HCT116 (cell line): Measurements from ENCODE around the gene RAPGEF2. TPM values are rescaled to one million over a fixed set of nuclear protein-coding genes. Genes with fewer than 3 reads are reported as not detected.

ENCODE experiments used
- ATAC-seq: fragments of 200-7000 bp; cut with Tn5 transposase; 2 replicates; pipeline ENCODE4 v1.9.1; 2020; ENCODE audit warnings: mild to moderate bottlenecking, moderate library complexity
- BruUV-seq: library from RNA; stranded (reverse); fragments of 400-500 nt; replicated peaks from 2 replicates; lab custom pipeline; 2021; lab: Mats Ljungman, UMichigan
- CTCF ChIA-PET: fragments of 300-600 bp; sonication (Branson Sonifier 250); formaldehyde crosslinking; loops from one replicate; lab custom pipeline; 2021; ENCODE audit warnings: antibody characterized with exemption; lab: Charles Lee
- POLR2A ChIA-PET: fragments of 300-600, 350-600 bp; sonication (Branson Sonifier 250); formaldehyde crosslinking; loops from one replicate; lab custom pipeline; 2021; ENCODE audit warnings: antibody characterized with exemption; lab: Charles Lee
- RAD21 ChIA-PET, 2 experiments: fragments of 300-600 bp; sonication (Branson Sonifier 250); formaldehyde crosslinking; loops; one replicate each; lab custom pipeline; 2023; ENCODE audit warnings: low total read pairs in 2 of 2; ENCODE audit not compliant: uncharacterized antibody in 2 of 2, unreplicated experiment in 2 of 2, low non-redundant PET in 1 of 2; lab: Charles Lee
- DNase-seq: peaks from one replicate; pipeline ENCODE4 v3.0.0-alpha.2; 2010; ENCODE audit warnings: low read depth, low spot score
- H2AFZ ChIP-seq: fragments of 200-600 bp; shearing (Covaris generic), sonication (generic); 2 replicates; pipeline ENCODE4 v1.6.1; 2017; ENCODE audit warnings: low read depth, mixed run types, mixed read lengths, antibody characterized with exemption, low read length; ENCODE audit not compliant: poor library complexity, severe bottlenecking
- H3K27ac ChIP-seq: 2 replicates; pipeline ENCODE4 v1.5.1; 2012; ENCODE audit warnings: low read depth, low read length
- H3K27me3 ChIP-seq: fragments of 200-600 bp; sonication (generic); 2 replicates; pipeline ENCODE4 v1.6.1; 2016; ENCODE audit warnings: mixed run types, low read length, mixed read lengths; ENCODE audit not compliant: insufficient read depth
- H3K36me3 ChIP-seq, 2 experiments: fragments of 200-500 bp in 1 of 2; fragments of 200-600 bp in 1 of 2; sonication (Bioruptor generic) in 1 of 2; sonication (generic) in 1 of 2; 2 replicates each; pipeline versions ENCODE4 v1.5.1 to v1.6.1; 2014 to 2016; ENCODE audit warnings: low read length in 2 of 2, inconsistent platforms in 1 of 2, mixed read lengths in 1 of 2, mixed run types in 1 of 2; ENCODE audit not compliant: insufficient read depth in 2 of 2, control insufficient read depth in 1 of 2
- H3K4me1 ChIP-seq, 2 experiments: fragments of 200-600 bp in 1 of 2; sonication (generic) in 1 of 2; 2 replicates each; pipeline versions ENCODE4 v1.5.1 to v1.6.1; 2012 to 2017; ENCODE audit warnings: low read length in 2 of 2, inconsistent platforms in 1 of 2, mild to moderate bottlenecking in 1 of 2, mixed read lengths in 1 of 2, mixed run types in 1 of 2, moderate library complexity in 1 of 2; ENCODE audit not compliant: insufficient read depth in 2 of 2, control insufficient read depth in 1 of 2
- H3K4me2 ChIP-seq: fragments of 200-600 bp; sonication (generic); 2 replicates; pipeline ENCODE4 v1.6.1; 2017; ENCODE audit warnings: mixed run types, low read length, mixed read lengths
- H3K4me3 ChIP-seq, 2 experiments: fragments of 200-600 bp in 1 of 2; sonication (generic) in 1 of 2; replicated peaks in 1 of 2; 2 replicates each; pipeline ENCODE4 v1.5.1; 2011 to 2016; ENCODE audit warnings: low read length in 2 of 2, control low read depth in 1 of 2, low read depth in 1 of 2, mild to moderate bottlenecking in 1 of 2, mixed read lengths in 1 of 2, mixed run types in 1 of 2
- H3K79me2 ChIP-seq: fragments of 200-600 bp; sonication (generic); 2 replicates; pipeline ENCODE4 v1.6.1; 2017; ENCODE audit warnings: mild to moderate bottlenecking, mixed run types, low read length, moderate library complexity, mixed read lengths; ENCODE audit not compliant: insufficient read depth
- H3K9ac ChIP-seq: fragments of 200-600 bp; sonication (generic); 2 replicates; pipeline ENCODE4 v1.6.1; 2016; ENCODE audit warnings: low read length, mixed read lengths
- H3K9me2 ChIP-seq: fragments of 200-600 bp; sonication (generic), shearing (Covaris generic); 2 replicates; pipeline ENCODE4 v1.6.1; 2017; ENCODE audit warnings: mixed run types, mild to moderate bottlenecking, moderate library complexity; ENCODE audit not compliant: insufficient read depth
- H3K9me3 ChIP-seq, 2 experiments: fragments of 200-500 bp in 1 of 2; fragments of 200-600 bp in 1 of 2; sonication (Bioruptor generic) in 1 of 2; sonication (generic) in 1 of 2; 2 replicates each; pipeline ENCODE4 v1.6.1; 2014 to 2017; ENCODE audit warnings: low read length in 2 of 2, mixed read lengths in 2 of 2, inconsistent platforms in 1 of 2, low read depth in 1 of 2, mild to moderate bottlenecking in 1 of 2, mixed run types in 1 of 2, moderate library complexity in 1 of 2; ENCODE audit not compliant: control insufficient read depth in 1 of 2, insufficient read depth in 1 of 2
- H4K20me1 ChIP-seq: fragments of 200-600 bp; sonication (generic), shearing (Covaris generic); 2 replicates; pipeline ENCODE4 v1.6.1; 2017; ENCODE audit warnings: mixed run types, mild to moderate bottlenecking, moderate library complexity; ENCODE audit not compliant: insufficient read depth
- CBX3 ChIP-seq: IDR thresholded peaks from 2 replicates; pipeline ENCODE4 v1.6.1; 2012; ENCODE audit warnings: low read depth
- CEBPB ChIP-seq: IDR thresholded peaks from 2 replicates; pipeline ENCODE4 v1.6.1; 2012; ENCODE audit warnings: low read depth
- CTCF ChIP-seq, 3 experiments: fragments of 200-600 bp in 1 of 3; sonication (generic) in 1 of 3; IDR thresholded peaks in 2 of 3; conservative IDR thresholded peaks in 1 of 3; 2 replicates each; pipeline ENCODE4 v1.5.1; 2012 to 2017; ENCODE audit warnings: low read depth in 2 of 3, low read length in 2 of 3, antibody characterized with exemption in 1 of 3, borderline replicate concordance in 1 of 3, control low read depth in 1 of 3, mild to moderate bottlenecking in 1 of 3, mixed read lengths in 1 of 3, mixed run types in 1 of 3, moderate library complexity in 1 of 3; ENCODE audit not compliant: insufficient read depth in 1 of 3
- EZH2 ChIP-seq: fragments of 200-600 bp; sonication (generic); IDR thresholded peaks from 2 replicates; pipeline ENCODE4 v1.6.1; 2017; ENCODE audit warnings: antibody characterized with exemption, mixed run types
- EZH2phosphoT487 ChIP-seq: fragments of 200-600 bp; IDR thresholded peaks from 2 replicates; pipeline ENCODE4 v1.6.1; 2018; ENCODE audit warnings: antibody characterized with exemption, borderline replicate concordance
- FOSL1 ChIP-seq: IDR thresholded peaks from 2 replicates; pipeline ENCODE4 v1.6.1; 2012; ENCODE audit warnings: low read depth
- JUND ChIP-seq: IDR thresholded peaks from 2 replicates; pipeline ENCODE4 v1.6.1; 2012
- POLR2AphosphoS5 ChIP-seq: IDR thresholded peaks from 2 replicates; pipeline ENCODE4 v1.6.1; 2011; ENCODE audit warnings: mild to moderate bottlenecking, low read depth, low read length, moderate library complexity
- REST ChIP-seq: IDR thresholded peaks from 2 replicates; pipeline ENCODE4 v1.6.1; 2012; ENCODE audit warnings: low read depth
- SIN3A ChIP-seq: IDR thresholded peaks from 2 replicates; pipeline ENCODE4 v1.6.1; 2012; ENCODE audit warnings: low read depth
- TCF7L2 ChIP-seq: IDR thresholded peaks from 2 replicates; pipeline ENCODE4 v1.7.0; 2011; ENCODE audit warnings: borderline replicate concordance, inconsistent platforms; ENCODE audit not compliant: insufficient read depth, insufficient read length; ENCODE audit errors: extremely low read depth
- ZBTB33 ChIP-seq: IDR thresholded peaks from 2 replicates; pipeline ENCODE4 v1.6.1; 2011; ENCODE audit warnings: mild to moderate bottlenecking, low read length, moderate library complexity; ENCODE audit not compliant: insufficient replicate concordance; ENCODE audit errors: extremely low read depth
- ZFX ChIP-seq: fragments of 450-650 bp; IDR thresholded peaks from 2 replicates; pipeline ENCODE4 v1.6.1; 2017
- intact Hi-C: fragments of 100-400 bp; cut with micrococcal nuclease; formaldehyde crosslinking; loops from 2 replicates; pipeline ENCODE4 v1.10.0; 2022
- total RNA-seq: library from RNA; stranded (reverse); gene quantifications from one replicate; pipeline ENCODE4 v1.2.1, GENCODE V29; 2021; ENCODE audit not compliant: unreplicated experiment
- TF ChIP-seq, protein P1 (sequence below): IDR thresholded peaks from 2 replicates; pipeline ENCODE4 v1.6.1; 2012

RAPGEF2 gene
- total RNA-seq, 1 experiment from 2014 or later = 21.2 TPM

GRCh38 chr4:159326480-159326879 is 223.6 kb downstream of the RAPGEF2 start:
- Histone ChIP-seq H3K9me2 (no peaks in the 10 kb centered on the region), H3K36me3 (no peaks in the 10 kb centered on the region), H3K9ac (no peak overlapping the region), H3K4me3 (no peak overlapping the region), H3K4me1 (no peaks in the 10 kb centered on the region), H3K4me2 (no peak overlapping the region), H3K27ac (no peak overlapping the region), H2AFZ (no peak overlapping the region), H3K27me3 (no peaks in the 10 kb centered on the region), H3K9me3 (no peaks in the 10 kb centered on the region), H4K20me1 (no peaks in the 10 kb centered on the region), H3K79me2 (no peaks in the 10 kb centered on the region)
- intact Hi-C loops = no loop called here
- no TSS peak for BruUV-seq
- TF ChIP-seq REST (no peak), TCF7L2 (no peak), CBX3 (no peak), CTCF (IDR thresholded peaks at IDR 0.05 in 2 of 3, conservative IDR thresholded peaks at IDR 0.05 in 1 of 3; ENCODE audit: borderline replicate concordance in 1 of 3, insufficient read depth in 1 of 3, low read depth in 2 of 3, low read length in 2 of 3) (no peak), EZH2phosphoT487 (no peak), FOSL1 (no peak), ZFX (no peak), JUND (no peak), ZBTB33 (no peak), CEBPB (no peak), POLR2AphosphoS5 (no peak), EZH2 (no peak), SIN3A (no peak)
- TF ChIP-seq, protein P1, sequence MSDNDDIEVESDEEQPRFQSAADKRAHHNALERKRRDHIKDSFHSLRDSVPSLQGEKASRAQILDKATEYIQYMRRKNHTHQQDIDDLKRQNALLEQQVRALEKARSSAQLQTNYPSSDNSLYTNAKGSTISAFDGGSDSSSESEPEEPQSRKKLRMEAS = no peak
- RAD21 ChIA-PET = no interaction called here
- ATAC-seq = no peak
- POLR2A ChIA-PET = no interaction called here
- CTCF ChIA-PET = no interaction called here
- no peak for DNase-seq
